Measurements from ENCODE around the gene TMSB15B. TPM values are rescaled to one million over a fixed set of nuclear protein-coding genes. Genes with fewer than 3 reads are reported as not detected.
"Not testable (repeated sequence)": the region's sequence is repeated elsewhere in the genome, so short reads cannot be mapped to it uniquely, and the experiment has no call there.

TMSB15B gene
- total RNA-seq, 4 donors from 2014 or later, result 0.19 to 6.3 (median 1.3) TPM

DNA sequence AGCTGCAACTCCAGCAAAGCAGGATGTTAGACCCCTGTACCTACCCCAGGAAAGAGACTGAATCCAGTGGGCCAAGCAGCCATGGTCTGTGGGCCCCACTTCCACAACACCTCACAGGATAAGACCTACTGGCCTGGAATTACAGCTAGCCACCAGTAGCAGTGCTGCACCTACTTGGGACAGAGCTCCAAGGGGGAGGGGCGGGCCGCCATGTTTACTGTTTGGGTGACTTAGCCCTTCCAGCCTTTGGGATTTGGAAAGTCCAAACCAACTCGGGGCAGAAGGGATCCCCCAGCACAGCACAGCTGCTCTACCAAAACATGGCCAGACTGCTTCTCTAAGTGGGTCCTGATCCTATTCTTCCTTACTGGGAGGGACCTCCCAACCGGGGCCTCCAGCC, 9.1 kb upstream of the TMSB15B start:
- no peak for ATAC-seq
- Histone ChIP-seq H3K27ac (no peak overlapping the region), H3K36me3 (no peaks in the 10 kb centered on the region), H3K9me3 (no peaks in the 10 kb centered on the region), H3K27me3 (no peaks in the 10 kb centered on the region), H3K4me3 (no peak overlapping the region), H3K4me1 (no peaks in the 10 kb centered on the region)
- TF ChIP-seq, protein P1, sequence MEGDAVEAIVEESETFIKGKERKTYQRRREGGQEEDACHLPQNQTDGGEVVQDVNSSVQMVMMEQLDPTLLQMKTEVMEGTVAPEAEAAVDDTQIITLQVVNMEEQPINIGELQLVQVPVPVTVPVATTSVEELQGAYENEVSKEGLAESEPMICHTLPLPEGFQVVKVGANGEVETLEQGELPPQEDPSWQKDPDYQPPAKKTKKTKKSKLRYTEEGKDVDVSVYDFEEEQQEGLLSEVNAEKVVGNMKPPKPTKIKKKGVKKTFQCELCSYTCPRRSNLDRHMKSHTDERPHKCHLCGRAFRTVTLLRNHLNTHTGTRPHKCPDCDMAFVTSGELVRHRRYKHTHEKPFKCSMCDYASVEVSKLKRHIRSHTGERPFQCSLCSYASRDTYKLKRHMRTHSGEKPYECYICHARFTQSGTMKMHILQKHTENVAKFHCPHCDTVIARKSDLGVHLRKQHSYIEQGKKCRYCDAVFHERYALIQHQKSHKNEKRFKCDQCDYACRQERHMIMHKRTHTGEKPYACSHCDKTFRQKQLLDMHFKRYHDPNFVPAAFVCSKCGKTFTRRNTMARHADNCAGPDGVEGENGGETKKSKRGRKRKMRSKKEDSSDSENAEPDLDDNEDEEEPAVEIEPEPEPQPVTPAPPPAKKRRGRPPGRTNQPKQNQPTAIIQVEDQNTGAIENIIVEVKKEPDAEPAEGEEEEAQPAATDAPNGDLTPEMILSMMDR (IDR thresholded peaks at IDR 0.05), result no peak
- no peak for TF ChIP-seq POLR2AphosphoS5 (IDR thresholded peaks at IDR 0.05)
- TF ChIP-seq POLR2A (IDR thresholded peaks at IDR 0.05), result no peak
- no peak for TF ChIP-seq EP300 (IDR thresholded peaks at IDR 0.05)
- WGBS, 2 donors (ENCODE audit: low coverage in 1 of 2), result no CpG with 5 or more reads among the region's 4 CpGs

DNA sequence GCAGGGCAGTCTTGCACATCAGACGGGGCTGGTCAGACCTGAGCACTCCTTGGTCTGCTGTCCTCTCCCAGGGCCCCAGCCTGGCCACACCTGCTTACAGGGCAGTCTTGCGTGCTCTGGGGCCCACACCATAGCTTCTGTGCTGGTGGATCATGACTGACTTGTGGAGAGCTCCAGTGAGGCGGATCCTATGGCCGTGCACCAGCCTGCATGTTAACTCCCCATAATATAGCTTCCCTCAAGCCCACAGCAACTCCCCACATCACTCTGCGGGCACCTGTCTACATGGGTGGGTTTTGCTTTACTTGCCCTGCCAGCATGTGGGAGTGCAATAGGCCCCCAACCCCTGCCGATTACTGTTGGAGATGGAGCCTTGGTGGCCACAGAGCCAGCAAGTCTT, 8.2 kb upstream of the TMSB15B start:
- TF ChIP-seq, protein P1 (IDR thresholded peaks at IDR 0.05), result no peak
- Histone ChIP-seq H3K4me3 (no peak overlapping the region), H3K36me3 (no peaks in the 10 kb centered on the region), H3K4me1 (no peaks in the 10 kb centered on the region), H3K9me3 (no peaks in the 10 kb centered on the region), H3K27ac (no peak overlapping the region), H3K27me3 (no peaks in the 10 kb centered on the region)
- peak; percentile 27 for ATAC-seq
- 100% methylated on average over 1 of the region's 6 CpGs for WGBS, 2 donors (ENCODE audit: low coverage in 1 of 2)

- H3K27me3 ChIP-seq, H3K9me3 ChIP-seq, H3K27ac ChIP-seq, ATAC-seq, H3K36me3 ChIP-seq, H3K4me3 ChIP-seq, H3K4me1 ChIP-seq: not testable (repeated sequence)
- no CpG with 5 or more reads among the region's 6 CpGs for WGBS, 2 donors (ENCODE audit: low coverage in 1 of 2)
Observed at GRCh38 chrX:103960599-103960998, 1.8 kb upstream of the TMSB15B start.

- ATAC-seq, H3K36me3 ChIP-seq: not testable (repeated sequence)
- no CpG with 5 or more reads among the region's 13 CpGs for WGBS, 2 donors (ENCODE audit: low coverage in 1 of 2)
Observed at GRCh38 chrX:103983508-103983907, 21.1 kb downstream of the TMSB15B start.

DNA sequence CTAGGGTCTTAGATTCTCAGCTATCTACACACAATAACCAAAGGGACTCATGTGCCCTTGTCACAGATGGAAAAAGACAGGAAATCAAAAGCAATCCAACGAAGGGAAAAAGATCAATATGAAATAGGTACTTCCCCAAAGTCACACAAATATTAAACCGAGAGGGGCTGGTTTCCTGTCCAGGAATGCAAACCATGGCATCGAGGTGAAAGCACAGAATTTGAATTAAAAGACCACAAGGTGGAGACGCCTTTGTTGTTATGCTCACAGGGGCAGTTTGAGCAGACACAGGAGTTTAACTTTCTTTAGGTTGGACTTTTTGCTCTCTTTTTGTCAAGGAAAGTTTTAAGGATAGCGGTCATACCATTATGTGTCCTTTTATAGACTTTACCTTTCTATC, 36.8 kb downstream of the TMSB15B start:
- no peaks in the 10 kb centered on the region for H3K27me3 ChIP-seq
- no peak for TF ChIP-seq POLR2A (IDR thresholded peaks at IDR 0.05)
- H3K9me3 ChIP-seq, result no peaks in the 10 kb centered on the region
- no peaks in the 10 kb centered on the region for H3K4me1 ChIP-seq
- no peak overlapping the region for H3K27ac ChIP-seq
- H3K36me3 ChIP-seq, result no peaks in the 10 kb centered on the region
- no peak for ATAC-seq
- H3K4me3 ChIP-seq, result no peak overlapping the region
- 54 to 76% methylated on average over 3 to 5 of the region's 5 CpGs for WGBS, 2 donors (ENCODE audit: low coverage in 1 of 2)

More at GRCh38 chrX:103983508-103983907, 21.1 kb downstream of the TMSB15B start:
- not testable (repeated sequence) for H3K4me1 ChIP-seq, H3K27ac ChIP-seq, H3K27me3 ChIP-seq, H3K4me3 ChIP-seq, H3K9me3 ChIP-seq

DNA sequence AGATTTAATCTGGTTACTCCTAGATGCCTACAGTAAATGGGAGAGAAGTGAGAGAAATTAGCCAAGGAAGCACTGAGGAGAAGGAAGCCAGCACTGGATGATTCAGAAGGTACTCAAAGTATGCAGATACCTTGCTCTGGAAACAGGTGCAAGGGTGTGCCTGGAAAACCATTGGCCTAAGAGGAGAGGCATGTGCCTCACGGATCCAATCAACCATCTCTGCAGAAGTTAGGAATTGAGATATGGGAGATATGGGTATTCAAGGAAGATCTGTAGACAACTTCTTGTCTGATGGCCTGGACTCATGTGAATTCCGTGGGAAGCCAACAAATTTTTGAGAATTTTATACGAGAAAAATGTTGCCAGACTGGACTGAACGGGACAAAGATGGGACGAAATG, 46.4 kb downstream of the TMSB15B start:
- Histone ChIP-seq H3K4me3 (no peak overlapping the region), H3K36me3 (no peaks in the 10 kb centered on the region), H3K9me3 (no peaks in the 10 kb centered on the region), H3K27ac (no peak overlapping the region), H3K4me1 (no peaks in the 10 kb centered on the region), H3K27me3 (no peaks in the 10 kb centered on the region)
- WGBS, 2 donors (ENCODE audit: low coverage in 1 of 2), result 66% methylated on average over 5 of the region's 5 CpGs; no CpG with 5 or more reads in 1 of the 2 donors
- no peak for TF ChIP-seq EP300 (IDR thresholded peaks at IDR 0.05)
- no peak for TF ChIP-seq POLR2AphosphoS5 (IDR thresholded peaks at IDR 0.05)
- TF ChIP-seq POLR2A (IDR thresholded peaks at IDR 0.05), result no peak
- TF ChIP-seq, protein P1 (IDR thresholded peaks at IDR 0.05), result no peak
- ATAC-seq, result no peak

DNA sequence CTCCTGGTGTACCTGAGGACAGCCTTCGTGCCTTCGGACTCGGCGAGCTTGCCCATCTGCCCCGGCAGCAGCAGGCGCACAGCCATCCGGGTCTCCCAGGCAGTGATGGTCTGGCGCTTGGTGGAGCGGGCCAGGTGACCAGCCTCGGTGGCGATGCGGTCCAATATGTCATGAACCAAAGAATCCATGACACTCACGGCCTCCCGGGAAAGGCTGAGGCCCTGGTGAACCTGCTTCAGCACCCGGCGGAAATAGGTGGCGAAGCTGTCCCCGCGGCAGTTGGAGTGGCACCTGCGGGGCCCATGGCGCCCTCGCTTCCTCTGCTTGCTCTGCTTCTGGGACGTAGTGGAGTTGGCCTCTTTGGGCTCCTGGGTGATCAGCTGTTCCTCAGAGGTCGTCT, 50.7 kb downstream of the TMSB15B start:
- no peak overlapping the region for H3K4me3 ChIP-seq
- H3K4me1 ChIP-seq, result no peaks in the 10 kb centered on the region
- no peaks in the 10 kb centered on the region for H3K27me3 ChIP-seq
- no peaks in the 10 kb centered on the region for H3K9me3 ChIP-seq
- no peak for ATAC-seq
- H3K36me3 ChIP-seq, result no peaks in the 10 kb centered on the region
- no CpG with 5 or more reads among the region's 24 CpGs for WGBS, 2 donors (ENCODE audit: low coverage in 1 of 2)
- TF ChIP-seq, protein P1 (IDR thresholded peaks at IDR 0.05), result no peak
- no peak for TF ChIP-seq POLR2AphosphoS5 (IDR thresholded peaks at IDR 0.05)
- no peak for TF ChIP-seq POLR2A (IDR thresholded peaks at IDR 0.05)
- TF ChIP-seq EP300 (IDR thresholded peaks at IDR 0.05), result no peak
- no peak overlapping the region for H3K27ac ChIP-seq

Data from gastroesophageal sphincter (tissue), 4 donors.